ENCODE data around the gene EVI5.

- TF ChIP-seq POLR2A (IDR thresholded peaks at IDR 0.05; ENCODE audit: low read depth, low read length) (no peak), TARDBP (IDR thresholded peaks at IDR 0.05; ENCODE audit: borderline replicate concordance) (no peak), CHD2 (IDR thresholded peaks at IDR 0.05; ENCODE audit: borderline replicate concordance, low read depth, low read length) (no peak), POLR2AphosphoS5 (IDR thresholded peaks at IDR 0.05; ENCODE audit: low read length) (no peak), BACH1 (IDR thresholded peaks at IDR 0.05; ENCODE audit: borderline replicate concordance) (no peak), SPI1 (IDR thresholded peaks at IDR 0.05; ENCODE audit: borderline replicate concordance, insufficient read depth, low read depth, low read length) (no peak), MAX (IDR thresholded peaks at IDR 0.05; ENCODE audit: low read depth, low read length) (no peak), RCOR1 (conservative IDR thresholded peaks at IDR 0.05; ENCODE audit: low read depth, low read length) (no peak), CTCF (IDR thresholded peaks at IDR 0.05 in 2 of 3, conservative IDR thresholded peaks at IDR 0.05 in 1 of 3; ENCODE audit: control insufficient read depth in 2 of 3, extremely low read depth in 1 of 3, insufficient read depth in 1 of 3, low read depth in 3 of 3, low read length in 3 of 3) (no peak)
These were observed 71.0 kb downstream of the EVI5 start for GRCh38 chr1:92713939-92714338.
